ENCODE data around the gene UGT1A9.

The UGT1A9 gene

GRCh38 chr2:233773854-233774253 is 102.2 kb downstream of the UGT1A9 start:
- H3K36me3 Mint-ChIP-seq (ENCODE audit: low read depth) = no peaks in the 10 kb centered on the region
- no peak overlapping the region for H3K27ac Mint-ChIP-seq
- peaks cover 13% of the 10 kb centered on the region for H3K9me3 Mint-ChIP-seq
- H3K4me3 Mint-ChIP-seq = no peak overlapping the region
- no peak for ATAC-seq
- H3K27me3 Mint-ChIP-seq = peaks cover 14% of the 10 kb centered on the region
- no peaks in the 10 kb centered on the region for H3K4me1 Mint-ChIP-seq
- no peak for DNase-seq

GRCh38 chr2:233775414-233775813 is 103.7 kb downstream of the UGT1A9 start:
- Mint-ChIP-seq H3K27me3 (peaks cover 12% of the 10 kb centered on the region), H3K4me1 (no peaks in the 10 kb centered on the region), H3K36me3 (ENCODE audit: low read depth) (no peaks in the 10 kb centered on the region), H3K27ac (no peak overlapping the region), H3K4me3 (no peak overlapping the region), H3K9me3 (peaks cover 13% of the 10 kb centered on the region)
- no peak for DNase-seq
- no peak for ATAC-seq

GRCh38 chr2:233778030-233778429 is 106.3 kb downstream of the UGT1A9 start, which contains the start of gene MROH2A:
MROH2A (plus strand) TSS chr2:233778330; CDS start chr2:233779359, 1,029 bp downstream.
- H3K4me1 Mint-ChIP-seq = no peaks in the 10 kb centered on the region
- no peaks in the 10 kb centered on the region for H3K36me3 Mint-ChIP-seq (ENCODE audit: low read depth)
- peaks cover 10% of the 10 kb centered on the region for H3K27me3 Mint-ChIP-seq
- no peak within 1 kb of the TSS for H3K4me3 Mint-ChIP-seq
- H3K27ac Mint-ChIP-seq = no peak within 1 kb of the TSS
- DNase-seq (no peak), ATAC-seq (no peak)
- peaks cover 13% of the 10 kb centered on the region for H3K9me3 Mint-ChIP-seq

GRCh38 chr2:233779722-233780121 is 108.0 kb downstream of the UGT1A9 start:
- H3K9me3 Mint-ChIP-seq = peaks cover 13% of the 10 kb centered on the region
- H3K27ac Mint-ChIP-seq = no peak overlapping the region
- no peaks in the 10 kb centered on the region for H3K36me3 Mint-ChIP-seq (ENCODE audit: low read depth)
- H3K27me3 Mint-ChIP-seq = peaks cover 18% of the 10 kb centered on the region
- no peak for DNase-seq
- ATAC-seq = no peak
- H3K4me3 Mint-ChIP-seq = no peak overlapping the region
- no peaks in the 10 kb centered on the region for H3K4me1 Mint-ChIP-seq

GRCh38 chr2:233780771-233781170 is 109.1 kb downstream of the UGT1A9 start:
- H3K27me3 Mint-ChIP-seq = peaks cover 20% of the 10 kb centered on the region
- H3K9me3 Mint-ChIP-seq = peaks cover 12% of the 10 kb centered on the region
- H3K4me3 Mint-ChIP-seq = no peak overlapping the region
- ATAC-seq (no peak), DNase-seq (no peak)
- no peaks in the 10 kb centered on the region for H3K4me1 Mint-ChIP-seq
- no peak overlapping the region for H3K27ac Mint-ChIP-seq
- no peaks in the 10 kb centered on the region for H3K36me3 Mint-ChIP-seq (ENCODE audit: low read depth)

GRCh38 chr2:233789554-233789953 is 117.9 kb downstream of the UGT1A9 start:
- no peaks in the 10 kb centered on the region for H3K36me3 Mint-ChIP-seq (ENCODE audit: low read depth)
- DNase-seq (no peak), ATAC-seq (peak; percentile 20)
- no peak overlapping the region for H3K27ac Mint-ChIP-seq
- H3K9me3 Mint-ChIP-seq = peaks cover 3% of the 10 kb centered on the region
- no peak overlapping the region for H3K4me3 Mint-ChIP-seq
- no peaks in the 10 kb centered on the region for H3K4me1 Mint-ChIP-seq
- H3K27me3 Mint-ChIP-seq = peaks cover 5% of the 10 kb centered on the region

GRCh38 chr2:233791151-233791882 is 119.6 kb downstream of the UGT1A9 start:
- no peak overlapping the region for H3K4me3 Mint-ChIP-seq
- H3K36me3 Mint-ChIP-seq (ENCODE audit: low read depth) = no peaks in the 10 kb centered on the region
- DNase-seq (no peak), ATAC-seq (no peak)
- peaks cover 2% of the 10 kb centered on the region for H3K27me3 Mint-ChIP-seq
- H3K4me1 Mint-ChIP-seq = no peaks in the 10 kb centered on the region
- H3K27ac Mint-ChIP-seq = no peak overlapping the region
- no peaks in the 10 kb centered on the region for H3K9me3 Mint-ChIP-seq

GRCh38 chr2:233791883-233792329 is 120.2 kb downstream of the UGT1A9 start:
- no peak overlapping the region for H3K4me3 Mint-ChIP-seq
- DNase-seq = no peak
- peaks cover 2% of the 10 kb centered on the region for H3K27me3 Mint-ChIP-seq
- no peaks in the 10 kb centered on the region for H3K36me3 Mint-ChIP-seq (ENCODE audit: low read depth)
- H3K9me3 Mint-ChIP-seq = no peaks in the 10 kb centered on the region
- no peaks in the 10 kb centered on the region for H3K4me1 Mint-ChIP-seq
- ATAC-seq = no peak
- H3K27ac Mint-ChIP-seq = no peak overlapping the region

GRCh38 chr2:233792720-233793119 is 121.0 kb downstream of the UGT1A9 start:
- H3K4me3 Mint-ChIP-seq = no peak overlapping the region

GRCh38 chr2:233793465-233794127 is 121.9 kb downstream of the UGT1A9 start:
- no peak for ATAC-seq
- Mint-ChIP-seq H3K27ac (no peak overlapping the region), H3K27me3 (peaks cover 2% of the 10 kb centered on the region), H3K4me3 (no peak overlapping the region), H3K4me1 (no peaks in the 10 kb centered on the region), H3K36me3 (ENCODE audit: low read depth) (no peaks in the 10 kb centered on the region), H3K9me3 (no peaks in the 10 kb centered on the region)
- no peak for DNase-seq

More at GRCh38 chr2:233792720-233793119, 121.0 kb downstream of the UGT1A9 start:
- no peak for DNase-seq
- ATAC-seq = no peak
- H3K9me3 Mint-ChIP-seq = no peaks in the 10 kb centered on the region
- H3K4me1 Mint-ChIP-seq = no peaks in the 10 kb centered on the region
- peaks cover 2% of the 10 kb centered on the region for H3K27me3 Mint-ChIP-seq
- no peaks in the 10 kb centered on the region for H3K36me3 Mint-ChIP-seq (ENCODE audit: low read depth)
- H3K27ac Mint-ChIP-seq = no peak overlapping the region

- H3K36me3 Mint-ChIP-seq (ENCODE audit: low read depth) = no peaks in the 10 kb centered on the region
- H3K4me3 Mint-ChIP-seq = no peak overlapping the region
- DNase-seq (no peak), ATAC-seq (no peak)
- no peak overlapping the region for H3K27ac Mint-ChIP-seq
- no peaks in the 10 kb centered on the region for H3K4me1 Mint-ChIP-seq
- peaks cover 2% of the 10 kb centered on the region for H3K27me3 Mint-ChIP-seq
- H3K9me3 Mint-ChIP-seq = no peaks in the 10 kb centered on the region
Measured at GRCh38 chr2:233794128-233794658, 122.5 kb downstream of the UGT1A9 start.

GRCh38 chr2:233795735-233796171 is 124.1 kb downstream of the UGT1A9 start:
- DNase-seq (no peak), ATAC-seq (no peak)
- no peaks in the 10 kb centered on the region for H3K27me3 Mint-ChIP-seq
- H3K27ac Mint-ChIP-seq = no peak overlapping the region
- no peaks in the 10 kb centered on the region for H3K36me3 Mint-ChIP-seq (ENCODE audit: low read depth)
- H3K9me3 Mint-ChIP-seq = peaks cover 6% of the 10 kb centered on the region
- no peaks in the 10 kb centered on the region for H3K4me1 Mint-ChIP-seq
- no peak overlapping the region for H3K4me3 Mint-ChIP-seq

GRCh38 chr2:233796254-233796653 is 124.6 kb downstream of the UGT1A9 start:
- H3K36me3 Mint-ChIP-seq (ENCODE audit: low read depth) = no peaks in the 10 kb centered on the region
- H3K27ac Mint-ChIP-seq = no peak overlapping the region
- H3K4me3 Mint-ChIP-seq = no peak overlapping the region
- no peak for DNase-seq
- no peaks in the 10 kb centered on the region for H3K4me1 Mint-ChIP-seq
- H3K9me3 Mint-ChIP-seq = peaks cover 6% of the 10 kb centered on the region
- H3K27me3 Mint-ChIP-seq = no peaks in the 10 kb centered on the region
- no peak for ATAC-seq

GRCh38 chr2:233798335-233799086 is 126.8 kb downstream of the UGT1A9 start:
- no peaks in the 10 kb centered on the region for H3K36me3 Mint-ChIP-seq (ENCODE audit: low read depth)

More at GRCh38 chr2:233798335-233799086, 126.8 kb downstream of the UGT1A9 start:
- peaks cover 10% of the 10 kb centered on the region for H3K27me3 Mint-ChIP-seq
- H3K4me3 Mint-ChIP-seq = no peak overlapping the region
- no peak for DNase-seq
- H3K27ac Mint-ChIP-seq = no peak overlapping the region
- peaks cover 6% of the 10 kb centered on the region for H3K9me3 Mint-ChIP-seq
- H3K4me1 Mint-ChIP-seq = no peaks in the 10 kb centered on the region
- no peak for ATAC-seq
